NCI-H2196 treated with DMSO at 0.1 percent for 48 hours (cell line): ENCODE data around the gene RXFP4.
A peak's percentile ranks its signal among the peaks of the same experiment; 100 is the strongest.
"Not testable (repeated sequence)": the region's sequence is repeated elsewhere in the genome, so short reads cannot be mapped to it uniquely, and the experiment has no call there.

ENCODE experiments used
- DNase-seq: peaks from one replicate; lab custom pipeline; 2025; ENCODE audit not compliant: unreplicated experiment; lab: John Stamatoyannopoulos, UW

Gene RXFP4

DNA sequence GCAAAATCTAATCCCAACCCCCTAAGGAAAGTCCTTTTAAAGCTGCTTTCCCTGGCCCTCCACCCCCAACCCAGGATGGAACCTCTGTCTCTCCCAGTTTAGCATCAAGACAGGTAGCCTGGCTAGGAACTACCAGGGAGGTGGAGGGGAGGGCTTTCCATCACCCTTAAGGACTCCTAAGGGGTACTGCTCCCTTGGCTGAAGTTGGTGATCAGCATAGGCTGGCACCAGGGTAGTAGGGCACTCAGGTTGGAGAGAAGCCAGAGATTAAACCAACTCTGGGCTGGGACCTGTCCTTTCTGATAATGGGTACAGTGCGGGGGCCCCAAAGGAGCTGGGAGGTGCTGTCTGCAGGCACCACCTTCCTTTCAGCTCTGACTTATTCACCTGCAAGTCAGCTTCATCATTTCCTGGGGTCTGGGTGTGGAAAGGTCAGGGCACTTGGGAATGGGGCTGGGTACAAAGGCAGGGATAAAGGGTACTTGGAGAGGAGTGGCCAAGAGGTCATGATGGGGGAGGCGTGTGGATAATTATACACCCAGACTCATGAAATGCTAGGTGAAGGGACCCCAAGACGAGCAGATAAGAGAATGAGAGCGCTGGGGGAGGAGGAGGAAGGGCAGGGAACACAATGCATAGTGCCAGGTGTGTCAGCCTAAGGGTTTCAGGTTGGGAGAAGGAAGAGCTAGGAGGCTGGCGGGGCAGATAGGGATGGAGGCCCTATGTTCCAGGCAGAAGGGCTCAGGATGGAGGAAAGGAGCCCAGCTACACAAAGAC, 35.7 kb downstream of the RXFP4 start:
- DNase-seq: no peak

GRCh38 chr1:155977690-155978324, 36.4 kb downstream of the RXFP4 start:
- no peak for DNase-seq

DNA sequence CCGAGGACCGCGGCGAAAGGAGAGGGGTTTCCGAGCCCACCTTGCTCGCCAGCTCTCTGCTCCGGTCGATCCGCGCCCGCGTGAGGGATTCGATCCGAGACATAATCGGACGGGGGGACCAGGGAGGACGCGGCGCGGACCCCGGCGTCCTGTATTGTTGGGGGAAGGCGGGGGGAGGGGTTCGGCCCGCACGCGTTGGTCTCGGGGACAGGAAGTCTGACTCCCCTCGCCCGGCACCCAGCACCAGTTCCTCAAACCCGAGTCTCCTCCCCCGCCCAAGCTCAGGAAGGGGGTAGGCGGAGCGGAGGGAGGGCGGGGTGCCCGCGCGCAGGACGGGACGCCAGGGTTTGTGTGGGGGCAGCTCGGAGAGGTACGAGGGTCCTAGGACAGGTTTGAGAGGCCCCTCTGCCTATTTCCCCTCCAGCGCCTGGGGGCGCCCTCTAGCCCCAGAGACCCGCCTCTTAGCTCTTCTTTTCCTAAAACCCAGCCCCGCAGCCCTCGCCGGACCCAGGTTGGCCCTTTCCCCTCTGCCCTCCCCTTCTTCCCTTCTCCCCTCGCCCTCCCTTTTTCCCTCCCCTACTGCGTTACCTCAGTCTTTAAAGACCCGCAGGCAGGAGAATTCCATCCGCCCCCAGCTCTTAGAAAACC, 37.0 kb downstream of the RXFP4 start, which contains the start of gene ARHGEF2:
ARHGEF2 (minus strand) TSS at position 223 of the 648 bp plus-strand sequence; CDS start at position 103, 120 bp downstream.
- DNase-seq: peak; percentile 37

DNA sequence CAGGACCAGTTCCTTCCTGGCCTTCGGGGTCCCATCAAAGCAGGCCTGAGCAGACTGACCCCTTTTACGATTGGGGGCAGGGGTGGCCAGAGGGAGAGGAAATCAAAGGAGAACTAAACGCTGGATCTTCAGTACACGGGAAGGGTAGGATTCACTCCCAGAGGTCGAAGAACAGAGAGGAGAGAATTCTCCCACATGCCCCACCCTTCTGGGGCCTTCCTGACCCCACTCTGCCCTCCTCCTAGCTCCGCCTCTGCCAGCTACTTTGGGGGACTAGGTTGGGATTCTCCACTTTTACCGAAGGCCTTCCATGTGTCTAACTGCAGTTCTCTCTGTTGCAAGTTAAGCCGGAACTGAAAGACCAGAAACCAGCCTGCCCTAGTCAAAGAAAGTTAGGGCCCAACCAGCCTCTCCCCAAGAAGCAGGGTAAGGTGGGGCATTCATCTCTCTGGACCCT, 37.6 kb downstream of the RXFP4 start:
- DNase-seq: no peak

DNA sequence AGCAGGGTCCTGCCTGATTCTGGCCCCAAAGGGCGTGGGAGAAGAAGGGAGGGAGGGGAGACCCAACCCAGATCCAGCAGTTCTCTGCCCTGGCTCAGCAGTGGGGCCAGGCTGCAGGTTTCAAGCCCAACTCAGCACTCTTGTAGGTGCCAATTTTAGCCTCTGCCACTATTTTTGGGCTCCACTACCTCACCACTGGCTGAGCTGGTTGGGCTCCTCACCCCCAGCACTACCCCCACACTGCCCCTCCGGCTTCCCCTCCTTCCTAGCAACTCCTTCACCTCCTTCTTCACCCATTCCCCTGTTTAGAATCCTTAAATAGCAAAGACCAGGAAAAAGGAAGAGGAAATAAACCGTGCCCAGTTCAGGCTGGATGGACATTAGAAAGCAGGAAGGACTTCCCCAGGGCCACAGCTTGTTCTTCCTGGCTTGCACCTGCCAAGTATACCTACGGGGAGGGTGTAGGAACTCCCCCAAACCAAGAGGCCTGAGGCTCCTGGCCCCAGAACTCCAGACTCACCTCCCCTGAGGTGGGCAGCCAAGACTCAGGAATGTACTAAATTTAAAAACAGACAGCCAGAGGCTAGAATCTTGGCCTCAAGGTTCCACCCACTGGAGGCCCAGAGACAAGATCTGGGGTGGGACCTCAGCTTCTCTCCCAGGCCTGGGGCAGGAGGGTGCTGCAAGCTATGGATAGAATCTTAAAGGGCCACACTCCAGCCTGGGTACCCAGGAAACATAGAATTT, 38.3 kb downstream of the RXFP4 start:
- DNase-seq: no peak

- no peak for DNase-seq
These were observed 40.0 kb downstream of the RXFP4 start for GRCh38 chr1:155981266-155982088.

GRCh38 chr1:155982106-155982505, 40.7 kb downstream of the RXFP4 start:
- DNase-seq: no peak

DNA sequence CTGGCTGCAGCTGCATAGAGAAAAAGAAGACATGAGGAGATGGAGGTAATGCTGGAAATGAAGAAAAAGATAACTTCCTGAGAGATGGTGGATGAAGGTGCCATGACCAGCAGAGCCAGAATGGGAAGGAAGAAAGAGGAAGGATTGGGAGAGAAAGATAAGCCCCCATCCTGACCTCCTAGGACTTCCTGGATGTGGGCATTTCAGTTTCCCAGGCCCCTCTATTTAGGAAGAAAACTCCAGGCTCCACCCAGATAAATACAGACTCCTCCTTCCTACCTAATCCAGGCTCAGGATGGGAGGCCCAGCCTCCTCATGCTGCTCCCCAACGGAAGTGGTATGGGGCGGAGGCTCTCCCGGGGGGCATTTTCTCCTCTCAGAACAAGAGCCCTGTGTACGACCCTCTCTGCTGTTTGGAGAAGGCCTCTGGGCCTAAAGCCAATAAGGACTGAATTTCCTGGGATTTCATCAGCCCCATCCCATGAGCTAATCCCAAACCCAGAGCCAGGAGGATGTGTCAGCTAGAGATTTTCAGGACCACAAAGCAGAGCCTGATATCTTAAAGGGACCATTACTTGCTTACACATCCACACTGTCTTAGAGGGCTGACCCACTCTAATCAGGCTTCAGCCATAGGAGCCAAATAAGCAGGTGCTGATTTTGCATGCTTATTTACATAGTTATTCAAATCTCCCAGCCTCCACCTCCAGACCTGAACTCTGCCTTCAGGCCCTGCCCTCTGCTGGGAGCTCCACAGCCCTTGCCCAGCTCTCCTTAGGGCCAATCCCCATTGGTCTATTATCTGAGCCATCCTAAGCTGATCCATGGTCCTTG, 42.0 kb downstream of the RXFP4 start:
- peak; percentile 86 for DNase-seq

GRCh38 chr1:155984341-155984740, 42.9 kb downstream of the RXFP4 start:
- peak; percentile 96 for DNase-seq

DNA sequence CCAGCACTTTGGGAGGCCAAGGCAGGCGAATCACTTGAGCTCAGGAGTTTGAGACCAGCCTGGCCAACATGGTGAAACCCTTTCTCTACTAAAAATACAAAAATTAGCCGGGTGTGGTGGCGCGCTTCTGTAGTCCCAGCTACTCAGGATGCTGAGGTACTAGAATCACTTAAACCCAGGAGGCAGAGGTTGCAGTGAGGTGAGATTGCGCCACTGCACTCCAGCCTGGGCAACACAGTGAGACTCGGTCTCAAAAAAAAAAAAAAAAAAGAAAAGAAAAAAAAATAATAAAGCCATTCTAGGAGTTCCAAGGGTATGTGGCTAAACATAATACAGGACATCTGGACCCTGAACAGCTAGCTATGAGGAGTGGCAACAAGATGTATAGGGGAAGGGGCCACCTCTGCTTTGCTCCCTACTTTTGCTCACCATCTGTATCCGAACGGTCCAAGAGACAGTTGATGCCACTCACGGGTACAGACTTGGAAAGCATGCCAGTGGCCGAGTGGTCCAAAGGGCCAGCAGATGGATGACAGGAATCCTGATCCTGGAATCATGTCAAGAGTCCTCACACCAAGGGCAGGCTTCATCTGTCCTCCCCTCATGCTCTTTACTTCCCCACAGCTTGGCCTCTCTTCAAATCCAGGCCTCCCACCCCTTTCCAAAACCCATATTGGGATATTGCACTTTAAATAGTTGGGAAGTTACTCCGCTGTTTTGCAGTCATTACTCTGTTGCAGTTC, 43.6 kb downstream of the RXFP4 start:
- DNase-seq: not testable (repeated sequence)

GRCh38 chr1:155989242-155990004, 48.0 kb downstream of the RXFP4 start:
- peak; percentile 32 for DNase-seq

- DNase-seq: no peak
These were observed 48.7 kb downstream of the RXFP4 start for GRCh38 chr1:155990005-155990739.
